ENCODE measurements around the gene NFASC. TPM values are rescaled to one million over a fixed set of nuclear protein-coding genes. Genes with fewer than 3 reads are reported as not detected.
A peak's percentile ranks its signal among the peaks of the same experiment; 100 is the strongest.

The NFASC gene
- total RNA-seq, 1 experiment from 2014 or later, result 20.1 TPM

- Mint-ChIP-seq H3K27ac (no peak overlapping the region), H3K4me3 (no peak overlapping the region), H3K36me3 (no peaks in the 10 kb centered on the region), H3K27me3 (ENCODE audit: low read depth) (peaks cover 32% of the 10 kb centered on the region), H3K4me1 (peaks cover 10% of the 10 kb centered on the region), H3K9me3 (no peaks in the 10 kb centered on the region)
- DNase-seq (ENCODE audit: low spot score), result no peak
- TF ChIP-seq ZSCAN18 (CRISPR knock-in tag; IDR thresholded peaks at IDR 0.05) (no peak), RORB (CRISPR knock-in tag; IDR thresholded peaks at IDR 0.05) (no peak), ATF1 (CRISPR knock-in tag; IDR thresholded peaks at IDR 0.05) (no peak), TCF7 (CRISPR knock-in tag; IDR thresholded peaks at IDR 0.05; ENCODE audit: low read depth) (no peak)
- CTCF ChIA-PET, result interaction anchor here (0.6 to 4.6 kb wide), 3 partner anchors 35 to 513 kb away, joined by 3 to 64 read pairs (median 4); no protein-coding TSS in a partner anchor
- POLR2A ChIA-PET, result no interaction called here
- peak; percentile 68 for ATAC-seq
Observed at GRCh38 chr1:205026181-205026580, 155.5 kb downstream of the NFASC start.

DNA sequence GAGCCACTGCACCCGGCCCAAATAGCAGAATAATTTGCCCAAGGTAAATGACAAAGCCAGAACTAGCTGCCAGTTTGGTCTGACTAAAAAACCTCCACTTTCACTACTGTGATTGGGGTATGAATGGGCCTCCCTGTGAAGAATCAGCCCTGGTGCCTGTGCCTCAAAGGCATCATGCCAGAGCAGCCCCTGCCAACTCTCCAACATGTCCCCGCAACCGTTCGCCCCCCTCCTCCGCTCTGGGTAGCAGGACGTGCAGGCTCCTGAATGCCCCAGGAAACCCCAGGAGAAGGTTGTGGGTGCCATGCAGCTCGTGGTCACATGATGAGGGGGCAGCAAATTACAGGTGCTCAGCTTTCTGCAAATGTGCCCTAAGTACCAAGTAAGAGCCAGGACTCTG, 157.7 kb downstream of the NFASC start:
- Mint-ChIP-seq H3K4me1 (peaks cover 15% of the 10 kb centered on the region), H3K4me3 (no peak overlapping the region), H3K36me3 (no peaks in the 10 kb centered on the region), H3K27ac (no peak overlapping the region), H3K27me3 (ENCODE audit: low read depth) (peaks cover 28% of the 10 kb centered on the region), H3K9me3 (no peaks in the 10 kb centered on the region)
- DNase-seq (ENCODE audit: low spot score) (no peak), ATAC-seq (no peak)
- TF ChIP-seq ATF6 (CRISPR knock-in tag; IDR thresholded peaks at IDR 0.05) (no peak), ZNF317 (CRISPR knock-in tag; IDR thresholded peaks at IDR 0.05; ENCODE audit: borderline replicate concordance, low read depth) (no peak), NFATC4 (CRISPR knock-in tag; IDR thresholded peaks at IDR 0.05) (no peak), ZNF423 (CRISPR knock-in tag; IDR thresholded peaks at IDR 0.05) (no peak), ZBTB43 (CRISPR knock-in tag; IDR thresholded peaks at IDR 0.05) (no peak), RELA (CRISPR knock-in tag; IDR thresholded peaks at IDR 0.05; ENCODE audit: borderline replicate concordance) (no peak), ZNF671 (CRISPR knock-in tag; IDR thresholded peaks at IDR 0.05) (no peak), NR3C1 (CRISPR knock-in tag; conservative IDR thresholded peaks at IDR 0.05; ENCODE audit: low read depth) (no peak), SP1 (CRISPR knock-in tag; conservative IDR thresholded peaks at IDR 0.05) (no peak), SOX15 (CRISPR knock-in tag; IDR thresholded peaks at IDR 0.05) (no peak)
- TF ChIP-seq, protein P1, sequence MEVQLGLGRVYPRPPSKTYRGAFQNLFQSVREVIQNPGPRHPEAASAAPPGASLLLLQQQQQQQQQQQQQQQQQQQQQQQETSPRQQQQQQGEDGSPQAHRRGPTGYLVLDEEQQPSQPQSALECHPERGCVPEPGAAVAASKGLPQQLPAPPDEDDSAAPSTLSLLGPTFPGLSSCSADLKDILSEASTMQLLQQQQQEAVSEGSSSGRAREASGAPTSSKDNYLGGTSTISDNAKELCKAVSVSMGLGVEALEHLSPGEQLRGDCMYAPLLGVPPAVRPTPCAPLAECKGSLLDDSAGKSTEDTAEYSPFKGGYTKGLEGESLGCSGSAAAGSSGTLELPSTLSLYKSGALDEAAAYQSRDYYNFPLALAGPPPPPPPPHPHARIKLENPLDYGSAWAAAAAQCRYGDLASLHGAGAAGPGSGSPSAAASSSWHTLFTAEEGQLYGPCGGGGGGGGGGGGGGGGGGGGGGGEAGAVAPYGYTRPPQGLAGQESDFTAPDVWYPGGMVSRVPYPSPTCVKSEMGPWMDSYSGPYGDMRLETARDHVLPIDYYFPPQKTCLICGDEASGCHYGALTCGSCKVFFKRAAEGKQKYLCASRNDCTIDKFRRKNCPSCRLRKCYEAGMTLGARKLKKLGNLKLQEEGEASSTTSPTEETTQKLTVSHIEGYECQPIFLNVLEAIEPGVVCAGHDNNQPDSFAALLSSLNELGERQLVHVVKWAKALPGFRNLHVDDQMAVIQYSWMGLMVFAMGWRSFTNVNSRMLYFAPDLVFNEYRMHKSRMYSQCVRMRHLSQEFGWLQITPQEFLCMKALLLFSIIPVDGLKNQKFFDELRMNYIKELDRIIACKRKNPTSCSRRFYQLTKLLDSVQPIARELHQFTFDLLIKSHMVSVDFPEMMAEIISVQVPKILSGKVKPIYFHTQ (CRISPR knock-in tag; IDR thresholded peaks at IDR 0.05), result no peak
- TF ChIP-seq, protein P2, sequence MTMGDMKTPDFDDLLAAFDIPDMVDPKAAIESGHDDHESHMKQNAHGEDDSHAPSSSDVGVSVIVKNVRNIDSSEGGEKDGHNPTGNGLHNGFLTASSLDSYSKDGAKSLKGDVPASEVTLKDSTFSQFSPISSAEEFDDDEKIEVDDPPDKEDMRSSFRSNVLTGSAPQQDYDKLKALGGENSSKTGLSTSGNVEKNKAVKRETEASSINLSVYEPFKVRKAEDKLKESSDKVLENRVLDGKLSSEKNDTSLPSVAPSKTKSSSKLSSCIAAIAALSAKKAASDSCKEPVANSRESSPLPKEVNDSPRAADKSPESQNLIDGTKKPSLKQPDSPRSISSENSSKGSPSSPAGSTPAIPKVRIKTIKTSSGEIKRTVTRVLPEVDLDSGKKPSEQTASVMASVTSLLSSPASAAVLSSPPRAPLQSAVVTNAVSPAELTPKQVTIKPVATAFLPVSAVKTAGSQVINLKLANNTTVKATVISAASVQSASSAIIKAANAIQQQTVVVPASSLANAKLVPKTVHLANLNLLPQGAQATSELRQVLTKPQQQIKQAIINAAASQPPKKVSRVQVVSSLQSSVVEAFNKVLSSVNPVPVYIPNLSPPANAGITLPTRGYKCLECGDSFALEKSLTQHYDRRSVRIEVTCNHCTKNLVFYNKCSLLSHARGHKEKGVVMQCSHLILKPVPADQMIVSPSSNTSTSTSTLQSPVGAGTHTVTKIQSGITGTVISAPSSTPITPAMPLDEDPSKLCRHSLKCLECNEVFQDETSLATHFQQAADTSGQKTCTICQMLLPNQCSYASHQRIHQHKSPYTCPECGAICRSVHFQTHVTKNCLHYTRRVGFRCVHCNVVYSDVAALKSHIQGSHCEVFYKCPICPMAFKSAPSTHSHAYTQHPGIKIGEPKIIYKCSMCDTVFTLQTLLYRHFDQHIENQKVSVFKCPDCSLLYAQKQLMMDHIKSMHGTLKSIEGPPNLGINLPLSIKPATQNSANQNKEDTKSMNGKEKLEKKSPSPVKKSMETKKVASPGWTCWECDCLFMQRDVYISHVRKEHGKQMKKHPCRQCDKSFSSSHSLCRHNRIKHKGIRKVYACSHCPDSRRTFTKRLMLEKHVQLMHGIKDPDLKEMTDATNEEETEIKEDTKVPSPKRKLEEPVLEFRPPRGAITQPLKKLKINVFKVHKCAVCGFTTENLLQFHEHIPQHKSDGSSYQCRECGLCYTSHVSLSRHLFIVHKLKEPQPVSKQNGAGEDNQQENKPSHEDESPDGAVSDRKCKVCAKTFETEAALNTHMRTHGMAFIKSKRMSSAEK (CRISPR knock-in tag; IDR thresholded peaks at IDR 0.05; ENCODE audit: borderline replicate concordance), result no peak
- TF ChIP-seq, protein P3, sequence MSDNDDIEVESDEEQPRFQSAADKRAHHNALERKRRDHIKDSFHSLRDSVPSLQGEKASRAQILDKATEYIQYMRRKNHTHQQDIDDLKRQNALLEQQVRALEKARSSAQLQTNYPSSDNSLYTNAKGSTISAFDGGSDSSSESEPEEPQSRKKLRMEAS (CRISPR knock-in tag; IDR thresholded peaks at IDR 0.05), result no peak
- POLR2A ChIA-PET, result interaction anchor here (0.5 kb wide), 1 partner anchor 42 kb away, joined by 4 read pairs; no protein-coding TSS in a partner anchor
- CTCF ChIA-PET, result interaction anchor here (0.8 to 4.8 kb wide), 9 partner anchors 9 to 57 kb away, joined by 3 to 64 read pairs (median 4); no protein-coding TSS in a partner anchor

Measured in WTC11 (cell line).